HG02840 (cell line): ENCODE data around the gene UBA52.
"Not testable (repeated sequence)": the region's sequence is repeated elsewhere in the genome, so short reads cannot be mapped to it uniquely, and the experiment has no call there.

Experiments
- ATAC-seq: cut with Tn5 transposase; IDR thresholded peaks from one replicate; pipeline ENCODE4 v1.9.1; 2021; ENCODE audit warnings: mild to moderate bottlenecking, moderate library complexity, moderate number of reproducible peaks; ENCODE audit not compliant: unreplicated experiment, low FRiP score

UBA52 gene

DNA sequence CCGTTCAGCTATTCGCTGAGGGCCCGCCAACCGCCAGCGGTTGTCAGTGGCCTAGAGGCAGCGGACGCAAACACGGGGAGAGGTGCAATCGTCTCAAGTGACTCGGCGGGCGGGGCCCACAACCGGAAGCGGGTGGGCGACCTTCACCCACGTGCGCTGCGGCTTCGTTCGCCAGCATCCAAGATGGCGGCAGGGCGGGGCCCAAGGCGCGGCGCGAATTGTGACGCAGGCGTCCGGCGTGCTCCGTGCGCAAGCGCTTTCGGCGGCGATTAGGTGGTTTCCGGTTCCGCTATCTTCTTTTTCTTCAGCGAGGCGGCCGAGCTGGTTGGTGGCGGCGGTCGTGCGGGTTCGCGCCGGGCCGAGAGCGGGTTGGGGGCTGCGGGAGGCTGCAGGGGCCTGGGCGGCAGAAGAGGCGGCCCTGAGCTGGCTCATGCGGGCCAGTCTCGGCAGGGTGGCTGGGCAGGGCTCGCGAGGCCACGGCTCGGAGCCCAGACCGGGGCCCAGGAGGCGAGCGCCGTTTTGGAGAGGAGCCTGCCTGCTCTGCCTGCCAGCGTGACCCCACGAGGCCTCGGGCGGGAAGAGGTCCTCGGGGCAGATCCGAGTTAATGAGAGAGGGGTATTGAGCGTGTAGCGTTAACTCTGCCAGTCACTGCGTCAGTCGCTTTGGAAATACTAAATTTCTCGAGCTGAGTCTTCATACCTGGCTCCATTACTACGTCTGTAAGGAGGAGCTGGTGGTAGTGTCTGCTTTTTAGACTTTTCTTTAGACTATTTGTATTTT, at the start of gene UBA52:
UBA52 (plus strand) TSS at position 294 of the 781 bp plus-strand sequence. CDS start 1,444 bp downstream, outside the sequence.
- ATAC-seq: peak; percentile 92

DNA sequence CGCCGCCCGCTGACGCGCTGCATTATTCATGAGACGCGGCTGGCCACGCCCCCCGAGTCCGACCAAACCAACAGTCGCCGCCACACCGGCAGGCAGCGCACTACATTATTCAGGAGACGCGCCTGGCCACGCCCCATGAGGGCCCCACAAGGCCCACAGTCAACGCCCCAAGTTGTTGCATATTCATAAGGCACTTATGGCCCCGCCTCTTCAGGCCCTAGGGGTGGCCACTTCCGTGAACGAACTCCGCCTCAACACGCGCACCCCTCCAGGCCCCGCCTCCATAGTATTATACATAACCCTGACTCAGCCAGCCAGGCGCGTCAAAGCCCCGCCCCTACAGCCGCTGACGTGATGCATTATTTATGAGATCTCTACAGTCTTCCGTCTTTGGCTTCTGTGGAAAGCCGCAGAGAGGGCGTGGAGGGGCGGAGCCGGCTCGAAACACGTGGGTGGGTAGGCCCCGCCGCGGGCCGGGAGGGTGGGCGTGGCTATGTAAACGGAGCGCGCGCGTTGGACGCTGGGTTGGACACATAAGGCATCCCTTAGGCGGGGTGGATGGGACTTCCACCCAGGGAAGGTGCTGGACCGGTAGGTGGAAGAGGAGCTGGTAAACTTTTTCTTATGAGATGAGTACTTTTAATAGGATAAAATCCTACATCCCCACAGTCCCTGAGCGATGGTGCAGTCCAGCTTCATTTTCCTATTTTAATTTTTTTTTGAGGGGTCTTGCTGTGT, 49.4 kb upstream of the UBA52 start:
- peak; percentile 86 for ATAC-seq

DNA sequence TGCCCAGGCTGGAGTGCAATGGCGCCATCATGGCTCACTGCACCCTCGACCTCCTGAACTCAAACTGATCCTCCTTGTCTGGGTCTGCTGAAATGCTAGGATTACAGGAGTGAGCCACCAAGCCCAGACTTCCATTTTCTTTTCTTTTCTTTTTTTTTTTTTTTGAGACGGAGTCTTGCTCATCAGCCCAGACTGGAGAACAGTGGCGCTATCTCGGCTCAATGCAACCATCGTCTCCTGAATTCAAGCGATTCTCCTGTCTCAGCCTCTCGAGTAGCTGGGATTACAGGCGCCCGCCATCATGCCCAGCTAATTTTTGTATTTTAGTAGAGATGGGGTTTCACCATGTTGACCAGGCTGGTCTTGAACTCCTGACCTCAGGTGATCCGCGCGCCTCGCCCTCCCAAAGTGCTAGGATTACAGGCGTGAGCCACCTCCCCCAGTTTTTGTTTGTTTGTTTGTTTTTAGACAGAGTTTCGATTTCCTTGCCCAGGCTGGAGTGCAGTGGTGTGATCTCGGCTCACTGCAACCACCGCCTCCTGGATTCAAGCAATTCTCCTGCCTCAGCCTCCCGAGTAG, 48.7 kb upstream of the UBA52 start:
- ATAC-seq: not testable (repeated sequence)

DNA sequence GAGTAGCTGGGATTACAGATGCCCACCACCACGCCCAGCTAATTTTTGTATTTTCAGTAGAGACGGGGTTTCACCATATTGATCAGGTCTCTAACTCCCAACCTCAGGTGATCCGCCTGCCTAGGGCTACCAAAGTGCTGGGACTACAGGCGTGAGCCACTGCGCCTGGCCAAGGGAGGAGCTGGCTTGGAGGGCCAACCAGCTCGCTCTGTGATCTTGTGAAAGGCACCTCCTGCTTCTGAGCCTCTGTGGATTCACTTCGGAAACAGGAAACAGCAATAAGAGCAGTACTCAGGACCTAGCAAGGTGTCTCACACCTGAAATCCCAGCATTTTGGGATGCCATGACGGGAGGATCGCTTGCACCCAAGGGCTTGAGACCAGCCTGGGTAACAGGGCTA, 47.8 kb upstream of the UBA52 start:
- no peak for ATAC-seq

DNA sequence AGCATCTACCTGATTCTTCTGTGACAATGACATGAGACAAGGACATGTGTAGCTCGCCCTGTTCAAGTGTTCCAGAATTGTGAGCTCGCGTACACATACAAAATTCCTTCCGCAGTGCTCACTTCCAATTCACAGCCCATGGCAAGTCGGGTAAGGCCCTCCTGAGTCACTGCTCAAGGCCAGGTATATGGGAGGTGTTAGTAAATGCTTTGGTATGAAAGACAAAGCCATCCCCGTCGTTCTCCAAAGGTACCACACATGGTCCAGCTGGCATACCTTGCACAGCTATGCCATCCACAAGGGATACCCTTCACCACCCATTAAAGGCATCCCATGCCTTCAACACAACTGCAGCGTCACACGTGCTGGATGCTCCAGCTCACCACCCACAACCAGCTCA, 45.3 kb upstream of the UBA52 start:
- ATAC-seq: no peak

DNA sequence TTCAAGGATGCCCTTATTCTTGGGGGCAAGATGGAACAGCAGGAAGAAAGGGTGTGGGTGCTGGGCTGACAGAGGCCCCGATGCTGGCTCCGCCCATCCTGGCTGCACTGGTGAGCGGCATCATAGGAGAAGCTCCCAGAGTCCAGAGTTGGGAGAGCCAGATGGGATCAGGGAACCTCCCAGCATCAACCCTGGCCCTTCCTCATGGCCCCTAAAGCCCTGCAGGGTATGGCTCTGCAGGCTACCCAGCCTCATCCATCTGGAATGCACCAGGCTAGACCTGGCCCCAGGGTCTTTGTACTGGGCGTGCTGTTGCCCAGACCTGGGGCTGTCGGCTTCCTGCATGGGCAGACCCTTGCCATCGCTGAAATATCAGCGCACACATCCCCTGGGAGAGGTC, 41.9 kb upstream of the UBA52 start:
- ATAC-seq: no peak

DNA sequence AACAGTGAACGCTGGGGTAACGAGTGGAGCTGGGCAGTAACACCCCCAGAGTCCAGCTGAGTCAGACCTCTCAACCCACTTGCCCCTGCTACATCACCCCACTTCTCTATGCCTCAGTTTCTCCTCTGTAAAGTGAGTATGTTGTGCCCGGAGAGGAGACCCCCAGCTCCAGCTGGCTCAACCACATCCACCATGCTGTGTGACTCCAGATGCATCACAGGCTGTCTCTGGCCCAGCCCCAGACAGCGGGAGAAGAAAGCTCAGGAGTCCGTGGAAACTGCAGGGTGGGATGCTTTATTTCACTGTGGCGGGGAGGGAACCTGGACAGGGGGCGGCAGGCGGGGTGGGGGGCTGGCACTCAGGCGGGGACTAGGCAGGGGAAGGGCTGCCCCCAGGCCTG, 40.2 kb upstream of the UBA52 start:
- no peak for ATAC-seq

DNA sequence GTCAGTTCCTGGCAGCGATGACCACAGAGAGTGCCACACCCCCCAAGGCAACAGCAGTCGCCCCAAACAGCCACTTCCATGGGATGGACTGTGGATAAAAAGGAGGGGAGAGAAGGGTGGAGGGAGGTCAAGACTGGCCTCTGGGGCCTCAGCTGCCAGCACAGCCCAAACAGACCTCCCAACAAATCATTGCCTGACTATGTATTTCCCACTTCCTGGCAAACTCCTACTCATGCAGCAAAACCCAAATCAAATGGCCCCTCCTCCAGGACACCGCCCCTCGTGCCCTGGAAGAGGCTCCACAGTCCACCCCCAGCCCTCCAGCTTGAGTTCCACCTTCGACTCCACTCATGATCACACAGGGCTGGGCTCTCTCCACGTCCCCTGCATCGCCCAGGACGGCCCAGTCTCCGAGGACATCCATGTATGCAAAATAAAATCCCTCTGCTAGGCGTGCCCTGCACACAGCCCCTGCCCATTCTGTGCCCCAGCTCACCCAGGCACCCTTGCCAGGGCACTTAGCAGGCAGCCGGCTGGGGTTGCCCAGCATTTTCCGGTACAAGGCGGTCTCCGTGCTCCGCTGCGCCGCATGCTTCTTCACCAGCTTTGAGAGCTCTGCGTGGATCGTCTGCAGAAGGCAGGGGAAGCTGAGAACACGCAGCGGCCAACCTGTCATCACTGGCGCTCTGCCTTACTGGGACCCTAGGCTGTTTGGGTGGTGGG, 39.3 kb upstream of the UBA52 start:
- ATAC-seq: no peak

DNA sequence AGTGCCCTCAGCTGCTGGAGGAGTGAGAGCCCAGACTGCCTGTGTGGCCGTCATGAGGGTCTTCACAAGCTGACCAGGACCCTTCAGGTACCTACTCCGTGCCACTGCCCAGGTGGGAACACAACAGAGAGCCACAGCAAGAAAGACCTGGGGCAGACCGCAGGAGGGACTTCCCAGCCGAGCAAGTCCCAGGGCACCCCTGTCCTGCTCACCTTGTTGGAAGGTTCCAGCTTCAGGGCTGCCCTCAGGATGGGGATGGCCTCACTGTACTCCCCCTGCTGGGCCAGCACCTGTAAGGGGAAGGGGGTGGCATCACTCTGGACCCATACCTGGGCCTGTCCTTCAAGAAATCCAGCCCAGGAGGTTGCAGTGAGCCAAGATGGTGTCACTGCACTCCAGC, 38.6 kb upstream of the UBA52 start:
- no peak for ATAC-seq

DNA sequence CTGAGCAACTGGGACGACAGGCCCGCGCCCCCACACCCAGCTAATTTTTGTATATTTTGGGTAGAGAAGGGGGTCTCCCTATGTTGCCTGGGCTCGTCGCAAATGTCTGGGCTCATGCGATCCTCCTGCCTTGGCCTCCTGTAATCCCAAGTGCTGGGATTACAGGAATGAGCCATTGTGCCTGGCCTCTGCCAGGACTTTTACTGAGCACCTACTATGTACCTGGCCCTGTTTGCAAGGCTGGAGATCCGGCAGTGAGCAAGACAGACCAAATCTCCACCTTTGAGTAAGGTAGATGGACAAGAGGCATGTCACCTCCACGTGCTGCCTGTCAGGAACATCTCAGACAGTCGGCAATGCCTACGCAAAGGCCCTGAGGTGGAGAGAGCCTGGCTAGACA, 35.2 kb upstream of the UBA52 start:
- no peak for ATAC-seq

DNA sequence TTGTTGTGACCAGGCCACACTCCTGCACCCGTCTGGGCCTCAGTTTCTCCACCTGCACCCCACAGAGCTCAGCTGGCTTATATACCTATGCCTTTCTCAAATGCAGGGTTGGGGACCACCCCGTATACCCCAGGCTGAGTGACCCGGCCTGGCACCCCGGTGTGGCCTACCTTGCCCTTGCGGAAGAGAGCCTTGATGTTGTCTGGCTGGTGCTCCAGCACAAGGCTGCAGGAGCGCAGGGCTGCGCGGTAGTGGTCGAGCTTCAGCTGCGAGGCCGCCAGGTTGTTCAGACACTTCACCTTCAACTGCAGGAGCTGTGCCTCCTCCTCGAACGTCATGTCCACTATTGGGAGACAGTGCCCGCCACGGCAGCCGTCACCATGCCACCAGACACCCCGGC, 34.2 kb upstream of the UBA52 start:
- ATAC-seq: no peak

DNA sequence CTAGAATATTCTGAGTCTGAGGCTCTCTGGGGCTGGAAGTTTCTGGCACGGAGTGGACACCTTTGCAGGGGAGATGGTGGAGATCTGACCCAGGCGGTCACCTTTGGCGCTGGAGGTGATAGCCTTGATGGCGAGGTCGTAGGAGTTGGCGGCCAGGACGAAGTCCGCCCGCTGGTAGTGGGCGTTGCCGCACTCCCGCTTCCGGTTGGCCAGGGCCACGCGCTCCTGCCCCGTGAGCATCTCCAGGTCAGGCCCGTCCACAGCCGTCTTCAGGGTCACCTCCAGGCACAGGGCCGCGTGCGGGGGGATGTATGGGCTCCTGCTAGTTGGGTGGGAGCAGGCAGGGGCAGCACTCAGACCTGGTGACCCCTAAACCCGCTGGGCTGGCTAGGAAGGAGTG, 33.5 kb upstream of the UBA52 start:
- no peak for ATAC-seq

DNA sequence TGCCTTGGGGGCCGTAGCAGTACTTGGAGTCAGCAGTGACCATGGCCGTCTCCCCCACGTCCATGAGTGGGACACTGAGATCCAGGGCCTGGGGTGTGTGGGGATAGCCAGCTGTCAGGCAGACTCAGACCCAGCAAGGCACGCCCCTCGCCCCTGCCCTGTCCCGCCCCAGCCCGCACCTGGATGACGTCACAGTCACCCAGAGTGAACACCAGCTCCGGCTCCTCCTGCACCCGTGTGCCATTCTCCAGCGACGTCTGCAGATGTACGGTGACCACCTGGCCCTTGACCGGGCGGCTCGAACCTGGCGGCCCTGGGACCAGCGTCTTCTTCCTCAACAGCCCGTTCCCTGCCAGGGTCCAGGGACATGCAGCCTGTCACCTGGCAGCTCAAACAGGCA, 32.3 kb upstream of the UBA52 start:
- ATAC-seq: no peak

DNA sequence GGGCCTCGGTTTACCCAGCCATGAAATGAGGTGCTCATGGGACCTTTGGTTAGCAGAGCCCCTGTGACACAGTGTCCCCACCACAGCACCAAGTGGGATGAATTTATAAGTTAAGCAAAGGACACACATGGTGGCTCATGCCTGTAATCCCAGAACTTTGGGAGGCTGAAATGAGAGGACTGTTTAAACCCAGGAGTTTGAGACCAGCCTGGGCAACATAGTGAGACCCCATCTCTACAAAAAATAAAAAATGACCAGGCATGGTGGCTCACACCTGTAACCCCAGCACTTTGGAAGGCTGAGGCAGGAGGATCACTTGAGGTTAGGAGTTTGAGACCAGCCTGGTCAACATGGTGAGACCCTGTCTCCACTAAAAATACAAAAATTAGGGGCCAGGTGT, 31.5 kb upstream of the UBA52 start:
- not testable (repeated sequence) for ATAC-seq

DNA sequence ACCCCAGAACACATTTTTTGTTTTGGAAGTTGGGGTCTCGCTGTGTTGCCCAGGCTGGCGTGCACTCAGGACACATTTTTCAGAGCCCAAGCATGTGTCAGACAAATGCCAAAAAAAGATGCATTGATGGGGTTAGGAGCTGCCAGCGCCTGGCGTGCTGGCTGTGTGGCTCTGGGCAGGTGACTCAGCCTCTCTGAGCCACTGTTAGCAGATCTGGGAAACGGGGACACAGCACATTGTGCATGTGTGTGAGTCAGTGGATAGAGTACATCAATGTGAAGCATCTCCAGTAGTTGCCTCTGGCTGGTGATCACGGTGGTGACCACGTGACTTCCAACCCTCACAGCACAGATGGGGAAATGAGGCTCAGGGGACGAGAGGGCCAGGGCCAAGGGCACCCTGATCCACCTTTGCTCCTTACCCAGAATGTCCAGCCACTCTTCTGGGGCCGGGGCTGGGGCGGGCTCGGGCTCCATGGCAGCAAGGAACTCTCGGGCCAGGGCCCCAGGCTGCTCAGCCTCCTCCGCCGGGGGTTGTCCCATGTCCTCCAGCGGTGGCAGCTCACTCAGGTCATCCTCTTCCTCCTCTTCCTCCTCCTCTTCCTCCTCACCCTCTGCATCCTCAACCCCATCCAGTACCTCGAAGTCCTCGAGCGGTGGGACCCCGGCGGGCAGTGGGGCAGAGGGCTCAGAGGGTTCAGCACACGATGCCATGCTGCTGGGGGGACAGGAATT, 30.2 kb upstream of the UBA52 start:
- ATAC-seq: no peak

DNA sequence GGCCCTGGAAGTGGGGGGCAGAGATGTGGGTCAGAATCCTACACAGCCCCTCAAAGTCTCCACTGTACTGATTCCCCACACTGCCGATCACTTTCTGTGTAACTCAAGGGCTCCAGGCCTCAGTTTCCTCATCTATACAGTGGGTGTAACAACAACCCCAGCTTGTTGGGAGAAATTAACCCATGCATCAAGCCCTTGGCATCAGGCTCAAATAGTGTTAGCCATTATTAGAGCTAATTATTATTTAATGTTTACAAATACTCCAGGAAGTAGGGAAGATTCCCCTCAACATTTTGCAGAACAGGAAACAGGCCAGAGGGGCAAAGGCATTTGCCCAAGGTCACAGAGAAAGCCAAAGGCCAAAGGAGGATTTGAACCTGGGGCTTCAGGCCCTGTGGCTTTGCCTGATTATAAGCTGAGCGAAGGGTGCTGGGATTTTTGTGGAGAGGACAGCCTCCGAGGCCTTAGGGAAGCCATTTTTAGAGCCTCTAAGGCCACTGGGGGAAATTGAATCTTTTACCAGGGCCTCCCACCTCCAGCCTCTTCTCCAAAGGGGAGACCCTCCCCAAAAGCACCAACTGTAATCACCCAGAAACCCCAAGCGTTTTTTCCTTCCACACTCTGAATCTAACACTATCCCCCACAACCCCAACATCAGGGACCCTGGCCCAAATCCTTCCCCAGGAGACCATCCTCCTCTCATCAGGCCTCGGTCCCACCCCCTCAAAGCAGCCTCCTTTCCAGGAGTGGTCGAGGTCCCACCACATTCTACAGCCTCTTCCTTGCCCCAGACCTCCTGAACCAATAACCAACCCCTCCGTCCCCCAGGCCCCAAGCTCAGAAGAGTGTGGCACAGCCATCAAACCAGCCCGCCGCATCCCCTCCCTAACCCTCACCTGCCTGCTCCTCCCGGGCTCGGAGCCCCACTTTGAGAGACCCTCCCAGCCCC, 29.4 kb upstream of the UBA52 start:
- ATAC-seq: no peak

DNA sequence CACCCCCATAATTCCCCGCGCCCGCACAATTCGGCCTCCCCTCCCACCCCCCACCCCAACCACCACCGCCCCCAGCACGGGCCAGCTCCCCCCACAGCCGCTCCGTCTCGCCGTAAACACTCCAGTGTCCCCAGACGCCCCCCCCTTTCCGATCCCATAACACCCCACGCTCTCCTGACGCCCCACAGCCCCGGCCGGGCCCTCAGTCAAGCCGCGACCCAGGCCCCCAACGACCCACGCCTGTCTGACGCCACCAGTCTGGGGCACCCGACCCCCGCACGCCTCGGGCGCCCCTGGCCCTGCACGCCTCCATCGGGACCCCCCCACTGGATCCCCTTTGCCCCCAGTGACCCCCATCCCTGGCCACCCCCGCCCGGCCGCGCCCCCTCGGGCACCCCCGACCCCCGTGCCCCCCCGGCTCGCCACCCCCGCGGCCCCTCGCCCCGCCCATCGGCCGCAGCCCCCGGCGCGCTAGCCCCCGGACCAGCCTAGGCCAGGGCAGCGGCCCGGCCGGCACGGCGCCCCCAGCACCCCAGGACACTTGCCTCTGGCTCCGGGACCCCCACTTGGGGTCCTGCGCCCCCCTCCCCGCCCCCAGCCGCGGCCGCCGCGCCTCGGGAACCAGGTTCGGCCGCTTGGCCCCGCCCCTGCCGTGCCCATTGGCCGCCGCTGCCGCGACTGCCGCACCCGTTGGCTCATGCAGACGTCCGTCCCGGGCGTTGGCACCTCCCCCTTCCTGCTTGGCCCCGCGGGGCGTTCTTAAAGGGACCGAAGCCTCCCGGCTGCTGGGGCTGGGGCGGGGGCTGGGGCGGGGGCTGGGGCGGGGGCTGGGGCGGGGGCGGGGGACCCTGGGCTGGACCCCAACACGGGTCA, 28.5 kb upstream of the UBA52 start, which contains the start of gene FKBP8:
FKBP8 (minus strand) TSS at position 633 of the 873 bp plus-strand sequence. CDS start 1,603 bp downstream, outside the sequence.
- peak; percentile 90 for ATAC-seq

DNA sequence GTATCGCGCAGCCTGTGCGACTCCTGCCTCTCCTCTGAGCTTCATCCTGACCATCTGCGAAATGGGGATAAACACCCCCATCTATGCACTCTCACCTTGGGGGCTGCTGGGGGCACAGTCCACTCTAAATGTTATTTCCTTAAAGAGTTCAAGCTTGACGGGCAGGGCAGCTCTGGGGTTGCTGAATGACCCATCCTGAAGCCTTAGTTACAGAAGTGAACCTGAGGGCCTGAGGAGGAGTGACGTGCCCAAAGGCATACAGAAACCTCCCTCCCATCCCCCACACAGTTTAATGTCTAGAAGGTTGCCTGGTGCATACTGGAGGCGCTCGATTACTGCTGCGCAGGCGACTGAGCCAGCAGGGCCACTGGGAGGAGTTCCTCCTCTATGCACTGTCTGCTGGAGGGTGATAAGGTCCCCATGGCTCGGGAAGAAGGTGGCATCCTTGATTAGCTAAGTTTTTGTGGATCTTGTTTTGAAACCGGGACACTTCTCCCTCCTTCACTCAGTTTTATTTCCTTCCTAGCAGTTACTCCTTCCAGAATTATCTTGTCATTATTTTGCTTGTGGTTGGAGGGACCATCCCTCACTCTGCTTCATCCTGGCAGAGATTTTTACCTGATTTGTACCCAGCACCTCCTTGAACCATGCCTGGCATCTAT, 27.7 kb upstream of the UBA52 start:
- ATAC-seq: peak; percentile 41
